Measurements from ENCODE around the gene PARP12.

The PARP12 gene

DNA sequence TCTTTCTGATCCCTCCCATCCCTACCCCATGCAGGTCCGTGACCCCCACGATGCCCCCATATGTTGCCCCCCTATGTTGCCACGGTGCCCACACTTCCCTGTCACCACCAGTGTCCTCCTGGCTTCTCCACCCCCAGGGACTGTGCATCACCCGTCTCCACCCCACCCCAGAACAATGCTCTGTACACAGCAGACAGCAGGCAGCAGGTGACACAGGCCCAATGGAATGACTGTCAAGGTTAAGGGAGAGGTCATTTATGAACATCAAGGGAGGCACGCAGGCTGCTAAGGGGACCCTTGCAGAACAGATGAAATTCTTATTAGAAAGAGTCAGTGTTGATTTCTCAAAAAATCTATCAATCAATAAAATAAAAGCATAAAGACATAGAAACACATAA is 71.5 kb downstream of the PARP12 start:
- DNase-seq (ENCODE audit: low read depth) = no peak

DNA sequence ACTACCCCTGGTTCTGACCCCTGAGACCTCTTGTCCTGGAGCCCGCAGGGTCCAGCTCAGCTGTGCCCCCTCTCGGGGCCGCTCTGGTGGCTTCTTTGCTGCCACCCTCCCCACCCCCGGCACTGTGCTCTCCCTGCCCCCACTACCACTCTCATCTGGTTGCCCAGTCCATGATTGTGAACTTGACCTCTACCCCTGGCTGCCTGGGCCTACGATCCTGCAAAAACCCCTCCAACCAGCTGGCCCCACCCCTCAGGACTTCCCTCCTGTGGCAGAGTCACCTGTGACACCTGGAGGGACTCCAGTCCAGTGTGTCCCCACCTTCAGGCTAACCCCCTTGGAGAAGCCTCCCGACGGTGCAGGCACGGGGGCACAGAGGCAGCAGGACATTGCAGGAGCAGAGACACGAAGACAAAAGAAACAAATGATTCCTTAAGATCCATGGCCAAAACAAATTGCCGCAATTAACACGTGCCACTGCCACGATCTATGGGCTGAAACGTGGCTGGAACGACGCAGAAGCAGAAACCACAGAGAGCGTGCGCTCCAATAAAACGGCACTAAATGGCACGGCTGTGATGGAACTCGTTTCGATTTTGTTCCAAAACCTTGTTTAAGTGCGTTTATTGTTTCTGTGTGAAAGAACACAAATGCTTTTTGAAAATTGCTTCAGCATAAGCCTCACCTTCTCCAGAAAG is 72.0 kb downstream of the PARP12 start:
- DNase-seq (ENCODE audit: low read depth) = no peak

DNA sequence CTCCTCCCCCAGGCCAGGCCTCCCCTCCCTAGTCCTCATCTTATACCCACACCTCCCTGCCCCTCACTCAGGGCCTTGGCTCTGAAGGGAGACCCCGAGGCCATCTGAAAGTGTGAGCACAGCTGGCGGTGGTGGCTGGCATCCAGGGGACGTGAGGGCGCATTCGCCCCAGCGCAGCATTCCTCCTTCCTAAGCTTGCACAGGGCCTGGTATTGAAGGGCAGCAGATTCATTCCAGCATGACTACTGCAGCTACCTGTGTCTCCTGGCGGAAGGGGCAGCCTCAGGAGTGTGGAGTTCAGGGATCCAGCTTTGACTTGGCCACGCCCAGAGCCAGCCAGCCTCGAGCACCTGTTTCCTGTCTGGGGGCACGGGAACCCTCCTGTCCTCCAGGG is 72.6 kb downstream of the PARP12 start:
- DNase-seq (ENCODE audit: low read depth) = no peak

DNA sequence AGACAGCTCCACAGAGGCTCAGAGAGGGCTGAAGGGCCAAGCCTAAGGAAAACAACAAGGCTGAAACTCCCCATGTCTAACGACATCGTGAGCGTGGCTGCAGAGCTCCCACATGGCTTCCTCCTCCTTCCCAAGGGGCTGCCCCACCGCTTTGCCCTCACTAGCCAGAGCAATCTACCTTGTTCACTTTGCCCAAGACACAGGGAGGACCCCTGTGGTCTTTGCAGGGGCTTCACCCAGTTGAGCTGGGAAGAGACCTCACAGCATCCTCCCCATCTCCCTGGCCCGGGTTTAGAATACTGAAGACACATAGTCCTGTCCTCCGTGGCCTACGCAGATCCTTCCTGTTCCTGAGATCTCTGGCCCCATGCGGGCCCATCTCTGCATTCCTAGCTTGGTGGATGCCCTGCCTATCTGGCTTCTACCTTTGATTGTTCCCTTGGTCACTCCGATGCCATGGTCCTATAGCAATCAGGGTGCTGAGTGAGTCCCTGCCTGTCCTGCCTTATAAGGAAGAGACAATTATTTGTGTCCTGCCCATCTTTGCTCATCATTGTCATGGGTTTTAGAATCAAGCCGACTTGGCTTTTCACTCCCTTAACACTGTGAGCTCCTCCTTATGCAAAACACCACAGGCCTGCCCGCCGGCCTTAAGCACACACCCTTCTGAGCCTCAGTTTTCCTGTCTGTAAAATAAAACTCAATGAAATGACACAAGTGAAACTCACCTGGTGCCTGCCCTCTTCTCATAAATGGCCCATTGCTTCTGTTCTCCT is 73.2 kb downstream of the PARP12 start:
- DNase-seq (ENCODE audit: low read depth) = no peak

DNA sequence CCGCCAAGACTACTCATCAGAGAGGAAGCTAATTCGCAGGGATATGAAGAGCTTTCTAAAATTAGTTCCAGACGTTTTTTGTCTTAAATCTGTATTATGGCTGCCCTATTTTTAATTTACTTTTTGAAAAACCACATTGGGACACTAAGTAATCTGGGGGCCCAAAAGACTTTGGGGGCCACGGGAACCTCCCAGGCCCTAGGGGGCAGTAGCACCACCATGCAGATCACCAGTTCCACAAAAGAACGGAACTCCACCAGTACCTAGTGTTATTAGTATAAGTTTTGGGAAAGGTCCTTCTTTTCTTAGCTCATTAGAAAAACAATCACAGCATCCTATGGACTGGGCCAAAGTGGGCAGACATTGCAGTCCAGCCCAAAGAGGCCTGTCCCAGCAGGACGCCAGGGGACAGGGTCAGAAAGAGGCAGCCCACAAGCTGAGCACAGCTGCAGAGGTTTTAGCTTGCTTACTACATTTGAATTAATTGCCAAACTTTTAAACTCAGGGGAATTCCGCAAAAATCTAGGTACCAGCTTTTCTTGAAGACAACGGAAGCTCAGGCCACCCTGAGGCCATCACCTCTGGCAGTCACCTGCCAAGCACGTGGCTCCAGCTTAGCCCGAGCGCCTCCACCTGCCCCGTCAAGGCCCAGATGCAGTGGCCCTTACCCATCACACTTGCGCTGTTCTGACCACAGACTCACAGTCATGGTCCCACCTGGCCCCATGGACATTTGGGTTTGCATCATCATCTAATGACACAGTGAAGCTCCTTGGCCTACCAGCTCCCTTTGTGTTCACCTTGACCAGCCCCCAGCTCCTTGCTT is 74.8 kb downstream of the PARP12 start:
- DNase-seq (ENCODE audit: low read depth) = no peak

DNA sequence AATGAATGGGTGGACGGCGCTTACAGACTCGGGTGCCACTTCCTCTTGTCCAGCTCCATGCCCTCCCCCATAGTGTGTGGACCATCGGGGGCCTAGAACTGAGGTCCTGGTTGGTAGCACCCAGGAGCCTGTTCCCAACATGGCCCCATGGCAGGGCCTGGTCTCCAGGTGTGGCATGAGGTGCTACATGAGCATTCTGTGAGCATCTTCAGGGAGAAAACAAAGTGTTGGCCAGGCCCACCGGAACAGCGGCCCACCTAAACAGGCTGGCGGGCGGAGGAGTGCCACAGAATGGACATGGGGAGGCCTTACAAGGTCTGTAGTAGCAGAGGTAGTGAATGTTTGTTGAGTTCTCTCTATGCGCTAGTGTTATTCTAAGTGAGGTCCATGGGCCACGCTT is 76.9 kb downstream of the PARP12 start:
- no peak for DNase-seq (ENCODE audit: low read depth)

DNA sequence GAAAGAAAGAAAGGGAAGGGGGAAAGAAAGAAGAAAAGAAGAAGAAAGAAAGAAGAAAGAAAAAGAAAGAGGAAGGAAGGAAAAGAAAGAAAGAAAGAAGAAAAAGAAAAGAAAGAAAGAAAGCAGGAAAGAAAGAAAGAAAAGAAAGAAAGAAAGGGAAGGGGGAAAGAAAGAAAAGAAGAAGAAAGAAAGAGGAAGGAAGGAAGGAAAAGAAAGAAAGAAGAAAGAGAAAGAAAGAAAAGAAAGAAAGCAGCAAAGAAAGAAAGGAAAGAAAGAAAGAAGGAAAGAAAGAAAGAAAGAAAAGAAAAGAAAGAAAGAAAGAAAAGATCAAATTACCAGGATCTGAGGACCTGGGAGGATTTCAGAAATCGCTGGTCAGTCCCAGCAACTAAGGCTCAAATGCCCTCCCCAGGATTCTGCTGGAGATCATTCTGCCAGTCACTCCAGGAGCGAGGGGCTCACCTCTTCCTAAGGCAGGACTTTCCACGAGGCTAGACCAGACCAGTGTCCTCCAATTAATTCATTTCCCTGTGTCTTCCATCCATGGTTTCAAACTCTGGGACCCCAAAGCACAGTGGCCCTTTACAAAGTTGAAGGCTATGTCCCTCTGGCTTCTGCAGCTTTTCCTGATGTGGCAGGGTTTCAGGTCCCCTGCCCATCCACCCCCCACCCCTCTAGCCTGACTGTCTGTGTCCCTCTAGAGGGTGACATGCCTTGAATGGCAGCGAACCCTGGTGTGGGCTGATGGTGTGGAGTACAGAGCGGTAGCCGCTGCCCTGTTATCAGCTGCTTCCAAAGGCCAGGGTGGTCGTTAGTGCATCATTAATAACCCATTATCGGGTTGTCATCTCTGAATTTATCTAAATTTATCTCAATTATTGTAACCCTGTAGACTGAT is 77.9 kb downstream of the PARP12 start:
- DNase-seq (ENCODE audit: low read depth) = no peak

DNA sequence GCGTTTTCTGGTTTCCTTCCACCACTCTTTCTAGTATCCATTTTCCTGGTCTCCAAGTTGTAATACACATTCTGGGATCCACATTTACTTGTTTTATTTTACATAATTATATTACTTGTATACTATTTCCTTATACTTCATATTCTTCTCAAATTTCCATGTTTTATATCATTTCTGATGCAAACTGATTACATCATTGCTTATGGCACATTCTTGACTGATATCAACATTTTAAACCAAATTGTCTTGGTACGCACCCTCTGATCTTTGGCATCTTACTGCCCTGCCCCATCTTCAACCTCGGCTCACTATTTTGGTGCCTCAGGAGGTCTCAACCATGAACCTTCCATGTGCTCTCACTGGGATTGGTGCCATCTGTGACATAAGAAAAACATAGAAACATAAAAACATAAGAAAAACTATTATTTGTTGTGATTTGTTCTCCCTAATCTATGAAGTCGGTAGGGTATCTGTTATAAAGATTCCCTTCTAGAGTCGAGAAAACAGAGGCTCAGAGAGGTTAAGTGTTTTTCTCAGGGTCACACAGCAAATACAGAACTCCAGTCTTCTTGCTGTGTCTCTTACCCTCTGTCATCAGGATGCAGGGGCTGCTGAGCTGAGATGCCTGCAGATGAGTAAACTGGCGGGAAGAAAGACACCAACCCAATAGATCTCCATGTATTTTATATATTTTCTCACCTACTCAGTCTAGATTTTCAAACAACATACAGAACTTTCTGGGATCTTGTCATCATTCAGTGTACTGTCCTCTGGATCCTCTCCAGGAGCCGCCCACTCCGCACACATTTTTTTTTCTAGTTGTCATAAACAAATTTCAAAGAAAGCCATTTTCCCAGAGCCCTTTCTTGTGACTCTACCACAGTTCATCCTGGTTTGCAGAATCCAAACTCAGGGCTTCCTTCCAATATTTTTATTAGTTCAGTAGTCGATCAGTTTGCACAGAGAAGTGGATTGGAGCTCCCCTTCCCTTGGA is 79.5 kb downstream of the PARP12 start:
- DNase-seq (ENCODE audit: low read depth) = no peak

DNA sequence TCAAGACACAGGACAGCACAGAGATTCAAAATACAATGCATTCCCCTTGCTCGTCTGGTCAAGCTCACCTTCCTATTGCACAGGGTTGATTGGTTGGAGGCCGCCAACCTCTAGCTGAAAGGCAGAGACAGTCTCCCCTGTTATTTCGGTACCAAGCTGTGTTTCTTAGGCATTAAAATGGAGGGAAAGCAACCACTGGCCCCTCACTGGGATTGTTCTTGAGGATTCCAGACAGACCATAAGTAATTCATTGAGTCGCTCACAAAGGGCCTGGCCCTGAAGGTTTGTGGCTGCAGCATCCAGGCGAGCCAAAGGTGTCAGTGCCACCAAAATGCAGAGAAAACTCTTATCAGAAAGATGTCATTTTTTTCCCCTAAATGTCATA is 81.2 kb downstream of the PARP12 start:
- DNase-seq (ENCODE audit: low read depth) = no peak

DNA sequence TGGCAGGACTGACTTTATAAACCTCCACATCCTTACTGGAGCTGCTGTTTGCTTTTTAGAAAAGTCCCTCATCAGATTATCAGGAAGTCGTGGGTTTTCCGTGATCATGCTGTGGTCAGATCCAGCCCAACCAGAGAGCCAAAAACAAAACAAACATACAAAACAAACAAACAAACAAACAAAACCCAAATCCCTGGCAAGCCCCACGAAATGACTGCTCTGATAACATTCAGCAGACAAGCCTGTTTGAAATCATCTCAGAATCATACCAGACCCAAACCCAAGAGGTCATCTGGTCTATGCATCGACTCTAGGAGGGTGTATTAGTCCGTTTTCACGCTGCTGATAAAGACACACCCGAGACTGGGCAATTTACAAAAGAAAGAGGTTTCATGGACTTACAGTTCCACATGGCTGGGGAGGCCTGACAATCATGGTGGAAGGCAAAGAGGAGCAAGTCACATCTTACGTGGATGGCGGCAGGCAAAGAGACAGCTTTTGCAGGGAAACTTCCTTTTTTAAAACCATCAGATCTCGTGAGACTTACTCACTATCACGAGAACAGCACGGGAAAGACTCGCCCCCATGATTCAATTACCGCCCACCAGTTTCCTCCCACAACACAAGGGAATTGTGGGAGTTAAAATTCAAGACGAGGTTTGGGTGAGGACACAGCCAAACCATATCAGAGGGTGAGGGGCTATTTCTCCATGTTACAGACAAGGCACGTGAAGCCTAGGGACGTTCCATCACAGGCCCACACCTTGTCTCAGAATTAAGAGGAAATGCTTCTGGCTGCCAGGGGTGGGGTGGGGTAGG is 85.7 kb downstream of the PARP12 start:
- DNase-seq (ENCODE audit: low read depth) = no peak

DNA sequence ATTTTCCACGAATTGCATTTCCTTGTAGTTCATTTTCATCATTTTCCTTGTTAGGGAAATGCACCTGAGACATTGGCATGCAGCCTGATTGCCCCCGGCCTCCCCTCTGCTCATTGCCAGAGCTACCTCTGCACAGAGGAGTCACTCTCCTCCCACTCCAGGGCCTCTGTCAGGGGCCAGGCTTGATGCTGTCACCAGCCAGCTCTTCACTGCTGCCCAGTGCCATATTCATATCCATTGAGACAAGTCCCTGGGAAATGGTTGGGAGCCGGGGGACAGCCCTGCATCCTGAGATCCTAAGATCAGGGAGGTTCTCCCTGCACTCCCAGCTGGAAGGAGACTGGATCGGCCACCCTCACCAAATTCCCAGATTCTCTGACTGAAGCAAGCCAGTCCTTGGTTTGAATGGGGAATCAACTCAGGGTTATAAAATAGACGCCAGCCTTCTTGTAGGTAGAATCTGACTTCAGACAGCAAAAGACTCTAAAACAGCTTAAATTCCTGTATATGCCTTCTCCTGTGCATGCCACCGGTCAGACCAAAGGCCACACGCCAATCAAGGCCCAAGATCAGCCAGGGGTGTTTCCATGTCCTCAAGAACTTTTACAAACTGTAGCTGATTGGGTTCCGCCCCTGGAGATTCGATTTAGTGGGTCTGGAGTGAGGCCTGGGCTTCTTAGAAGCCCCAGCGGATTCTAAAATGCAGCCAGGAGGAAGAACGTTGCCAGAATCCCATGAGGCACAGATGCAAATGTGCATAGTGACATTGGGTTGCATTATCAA is 86.5 kb downstream of the PARP12 start:
- no peak for DNase-seq (ENCODE audit: low read depth)

DNA sequence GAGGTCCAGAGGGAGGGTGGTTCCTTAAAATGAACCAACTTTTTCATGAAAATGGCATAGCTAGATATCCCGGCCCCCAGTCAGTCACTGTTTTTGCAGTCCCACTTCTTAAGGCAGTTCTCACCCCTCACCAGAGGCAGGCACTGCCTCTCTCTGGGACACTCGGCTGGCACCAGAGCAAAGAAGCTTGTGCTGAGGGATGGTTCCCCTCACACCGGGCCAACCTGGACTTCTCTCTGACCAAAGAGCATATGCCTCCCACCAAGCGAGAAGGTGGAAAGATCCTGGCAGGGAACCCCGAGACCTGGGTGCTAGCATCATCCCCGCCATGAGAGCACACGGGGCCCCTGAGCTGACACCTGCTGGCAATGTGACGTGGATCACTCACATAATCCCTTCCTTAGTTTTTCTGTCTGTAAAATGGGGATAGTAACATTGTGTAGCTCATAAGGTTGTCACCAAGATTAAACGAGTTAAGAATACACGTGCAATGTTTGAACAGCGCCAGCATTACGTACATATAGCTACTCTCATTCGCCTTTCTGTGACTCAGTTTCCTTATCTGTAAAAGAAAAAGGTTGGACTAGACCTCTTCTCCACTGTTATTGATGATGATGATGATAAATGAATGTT is 88.5 kb downstream of the PARP12 start:
- DNase-seq (ENCODE audit: low read depth) = no peak
